HL-60 (cell line): ENCODE data around the gene RNF25.

Experiments used
- DNase-seq, 2 experiments: peaks; one replicate each; pipeline ENCODE4 v3.0.0-alpha.2; 2010 to 2020; ENCODE audit warnings: low read depth in 1 of 2, low spot score in 1 of 2
- H3K27ac ChIP-seq: fragments of 250-450 bp; sonication (Bioruptor Pico); replicated peaks from 2 replicates; pipeline ENCODE4 v1.5.1; 2020; ENCODE audit warnings: mild to moderate bottlenecking, moderate library complexity
- H3K27me3 ChIP-seq: fragments of 250-450 bp; sonication (Bioruptor Pico); 2 replicates; pipeline ENCODE4 v1.5.1; 2021; ENCODE audit warnings: mild to moderate bottlenecking, moderate library complexity; ENCODE audit not compliant: insufficient read depth, poor library complexity, severe bottlenecking
- H3K4me3 ChIP-seq: replicated peaks from 2 replicates; pipeline ENCODE4 v1.5.1; 2011; ENCODE audit warnings: mild to moderate bottlenecking, control low read depth, low read length; ENCODE audit not compliant: insufficient read depth
- GABPA ChIP-seq: IDR thresholded peaks from 2 replicates; pipeline ENCODE4 v1.6.1; 2012; ENCODE audit warnings: low read depth
- POLR2AphosphoS5 ChIP-seq: IDR thresholded peaks from 2 replicates; pipeline ENCODE4 v1.6.1; 2012; ENCODE audit warnings: low read depth
- SPI1 ChIP-seq: IDR thresholded peaks from 2 replicates; pipeline ENCODE4 v1.6.1; 2012; ENCODE audit warnings: low read depth, mild to moderate bottlenecking, borderline replicate concordance
- TF ChIP-seq, protein P1 (sequence below): IDR thresholded peaks from one replicate; pipeline ENCODE4 v1.5.1; 2011; ENCODE audit warnings: low read length, control low read depth, inconsistent platforms; ENCODE audit not compliant: insufficient read depth
- TF ChIP-seq, protein P2 (sequence below): IDR thresholded peaks from 2 replicates; pipeline ENCODE4 v1.6.1; 2012; ENCODE audit warnings: low read depth; ENCODE audit not compliant: insufficient replicate concordance

RNF25 gene

GRCh38 chr2:218719457-218719856, 47.7 kb upstream of the RNF25 start:
- H3K4me3 ChIP-seq: no peak overlapping the region
- no peak for DNase-seq
- TF ChIP-seq, protein P1, sequence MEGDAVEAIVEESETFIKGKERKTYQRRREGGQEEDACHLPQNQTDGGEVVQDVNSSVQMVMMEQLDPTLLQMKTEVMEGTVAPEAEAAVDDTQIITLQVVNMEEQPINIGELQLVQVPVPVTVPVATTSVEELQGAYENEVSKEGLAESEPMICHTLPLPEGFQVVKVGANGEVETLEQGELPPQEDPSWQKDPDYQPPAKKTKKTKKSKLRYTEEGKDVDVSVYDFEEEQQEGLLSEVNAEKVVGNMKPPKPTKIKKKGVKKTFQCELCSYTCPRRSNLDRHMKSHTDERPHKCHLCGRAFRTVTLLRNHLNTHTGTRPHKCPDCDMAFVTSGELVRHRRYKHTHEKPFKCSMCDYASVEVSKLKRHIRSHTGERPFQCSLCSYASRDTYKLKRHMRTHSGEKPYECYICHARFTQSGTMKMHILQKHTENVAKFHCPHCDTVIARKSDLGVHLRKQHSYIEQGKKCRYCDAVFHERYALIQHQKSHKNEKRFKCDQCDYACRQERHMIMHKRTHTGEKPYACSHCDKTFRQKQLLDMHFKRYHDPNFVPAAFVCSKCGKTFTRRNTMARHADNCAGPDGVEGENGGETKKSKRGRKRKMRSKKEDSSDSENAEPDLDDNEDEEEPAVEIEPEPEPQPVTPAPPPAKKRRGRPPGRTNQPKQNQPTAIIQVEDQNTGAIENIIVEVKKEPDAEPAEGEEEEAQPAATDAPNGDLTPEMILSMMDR: no peak
- TF ChIP-seq, protein P2, sequence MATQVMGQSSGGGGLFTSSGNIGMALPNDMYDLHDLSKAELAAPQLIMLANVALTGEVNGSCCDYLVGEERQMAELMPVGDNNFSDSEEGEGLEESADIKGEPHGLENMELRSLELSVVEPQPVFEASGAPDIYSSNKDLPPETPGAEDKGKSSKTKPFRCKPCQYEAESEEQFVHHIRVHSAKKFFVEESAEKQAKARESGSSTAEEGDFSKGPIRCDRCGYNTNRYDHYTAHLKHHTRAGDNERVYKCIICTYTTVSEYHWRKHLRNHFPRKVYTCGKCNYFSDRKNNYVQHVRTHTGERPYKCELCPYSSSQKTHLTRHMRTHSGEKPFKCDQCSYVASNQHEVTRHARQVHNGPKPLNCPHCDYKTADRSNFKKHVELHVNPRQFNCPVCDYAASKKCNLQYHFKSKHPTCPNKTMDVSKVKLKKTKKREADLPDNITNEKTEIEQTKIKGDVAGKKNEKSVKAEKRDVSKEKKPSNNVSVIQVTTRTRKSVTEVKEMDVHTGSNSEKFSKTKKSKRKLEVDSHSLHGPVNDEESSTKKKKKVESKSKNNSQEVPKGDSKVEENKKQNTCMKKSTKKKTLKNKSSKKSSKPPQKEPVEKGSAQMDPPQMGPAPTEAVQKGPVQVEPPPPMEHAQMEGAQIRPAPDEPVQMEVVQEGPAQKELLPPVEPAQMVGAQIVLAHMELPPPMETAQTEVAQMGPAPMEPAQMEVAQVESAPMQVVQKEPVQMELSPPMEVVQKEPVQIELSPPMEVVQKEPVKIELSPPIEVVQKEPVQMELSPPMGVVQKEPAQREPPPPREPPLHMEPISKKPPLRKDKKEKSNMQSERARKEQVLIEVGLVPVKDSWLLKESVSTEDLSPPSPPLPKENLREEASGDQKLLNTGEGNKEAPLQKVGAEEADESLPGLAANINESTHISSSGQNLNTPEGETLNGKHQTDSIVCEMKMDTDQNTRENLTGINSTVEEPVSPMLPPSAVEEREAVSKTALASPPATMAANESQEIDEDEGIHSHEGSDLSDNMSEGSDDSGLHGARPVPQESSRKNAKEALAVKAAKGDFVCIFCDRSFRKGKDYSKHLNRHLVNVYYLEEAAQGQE: no peak
- TF ChIP-seq SPI1: no peak
- no peak for TF ChIP-seq GABPA
- no peak for TF ChIP-seq POLR2AphosphoS5
- no peak overlapping the region for H3K27ac ChIP-seq
- no peaks in the 10 kb centered on the region for H3K27me3 ChIP-seq

GRCh38 chr2:218718058-218718457, 46.3 kb upstream of the RNF25 start:
- no peak for DNase-seq
- Histone ChIP-seq H3K27me3 (no peaks in the 10 kb centered on the region), H3K4me3 (no peak overlapping the region), H3K27ac (no peak overlapping the region)
- TF ChIP-seq, protein P2: no peak
- no peak for TF ChIP-seq SPI1
- TF ChIP-seq POLR2AphosphoS5: no peak
- no peak for TF ChIP-seq GABPA
- TF ChIP-seq, protein P1: no peak

GRCh38 chr2:218717262-218717661, 45.5 kb upstream of the RNF25 start:
- Histone ChIP-seq H3K27me3 (no peaks in the 10 kb centered on the region), H3K4me3 (no peak overlapping the region), H3K27ac (no peak overlapping the region)
- no peak for DNase-seq
- TF ChIP-seq, protein P1: no peak
- TF ChIP-seq, protein P2: no peak
- TF ChIP-seq POLR2AphosphoS5: no peak
- TF ChIP-seq SPI1: no peak
- TF ChIP-seq GABPA: no peak
